Esophagus squamous epithelium (tissue), 5 donors: ENCODE data around the gene CNIH3. TPM values are rescaled to one million over a fixed set of nuclear protein-coding genes. Genes with fewer than 3 reads are reported as not detected.

Source experiments
- DNase-seq: peaks from one replicate; lab custom pipeline; 2025; lab: John Stamatoyannopoulos, UW
- H3K27ac ChIP-seq, 4 donors: fragments of 200-600 bp; sonication (generic); one replicate each; pipeline ENCODE4 v1.5.1; 2016 to 2019; ENCODE audit warnings: mild to moderate bottlenecking in 1 of 4
- H3K27me3 ChIP-seq, 4 donors: fragments of 200-600 bp; sonication (generic); 1 replicate in 3 of 4; 2 replicates in 1 of 4; pipeline versions ENCODE4 v1.5.1 to v1.6.0; 2017 to 2021; ENCODE audit warnings: antibody characterized with exemption in 1 of 4
- H3K36me3 ChIP-seq, 3 donors: fragments of 200-600 bp; sonication (generic); one replicate each; pipeline ENCODE4 v1.5.1; 2016 to 2019
- H3K4me1 ChIP-seq, 3 donors: fragments of 200-600 bp; sonication (generic); one replicate each; pipeline ENCODE4 v1.5.1; 2017 to 2019
- H3K4me3 ChIP-seq, 4 donors: fragments of 200-600 bp; sonication (generic); 1 replicate in 3 of 4; 2 replicates in 1 of 4; pipeline ENCODE4 v1.5.1; 2016 to 2019; ENCODE audit warnings: mild to moderate bottlenecking in 2 of 4, moderate library complexity in 1 of 4
- H3K9me3 ChIP-seq, 3 donors: fragments of 200-600 bp; sonication (generic); one replicate each; pipeline ENCODE4 v1.5.1; 2016 to 2019
- POLR2A ChIP-seq, 4 donors: fragments of 450-650 bp; IDR thresholded peaks; one replicate each; pipeline ENCODE4 v1.6.1; 2017; ENCODE audit warnings: antibody characterized with exemption in 4 of 4, mild to moderate bottlenecking in 4 of 4, moderate library complexity in 3 of 4
- WGBS, 2 donors: methylation state at CpG; one replicate each; pipeline ENCODE4 v1.1.5; 2018; 5-methylcytosine and 5-hydroxymethylcytosine counted together
- intact Hi-C: fragments of 100-400 bp; cut with DNase I; formaldehyde crosslinking; loops from one replicate; pipeline ENCODE4 v1.15.0; 2022
- total RNA-seq, 4 donors: library from RNA; depleted of rRNA; stranded (reverse); fragments of >200 nt; gene quantifications; one replicate each; pipeline ENCODE4 v1.1.0, GENCODE V29; 2016
- TF ChIP-seq, protein P1 (sequence below), 6 experiments: fragments of 450-650 bp in 4 of 6; fragments of 200-600 bp in 2 of 6; sonication (generic) in 2 of 6; IDR thresholded peaks; one replicate each; pipeline ENCODE4 v1.5.1; 2016 to 2019; ENCODE audit warnings: antibody characterized with exemption in 6 of 6, mild to moderate bottlenecking in 4 of 6, moderate library complexity in 4 of 6
- donor health status: DM: yes; HTN: yes; CAD: no.

The CNIH3 gene
- total RNA-seq, 4 donors from 2014 or later = 0.34 to 3.2 (median 1.2) TPM; not detected in 1

DNA sequence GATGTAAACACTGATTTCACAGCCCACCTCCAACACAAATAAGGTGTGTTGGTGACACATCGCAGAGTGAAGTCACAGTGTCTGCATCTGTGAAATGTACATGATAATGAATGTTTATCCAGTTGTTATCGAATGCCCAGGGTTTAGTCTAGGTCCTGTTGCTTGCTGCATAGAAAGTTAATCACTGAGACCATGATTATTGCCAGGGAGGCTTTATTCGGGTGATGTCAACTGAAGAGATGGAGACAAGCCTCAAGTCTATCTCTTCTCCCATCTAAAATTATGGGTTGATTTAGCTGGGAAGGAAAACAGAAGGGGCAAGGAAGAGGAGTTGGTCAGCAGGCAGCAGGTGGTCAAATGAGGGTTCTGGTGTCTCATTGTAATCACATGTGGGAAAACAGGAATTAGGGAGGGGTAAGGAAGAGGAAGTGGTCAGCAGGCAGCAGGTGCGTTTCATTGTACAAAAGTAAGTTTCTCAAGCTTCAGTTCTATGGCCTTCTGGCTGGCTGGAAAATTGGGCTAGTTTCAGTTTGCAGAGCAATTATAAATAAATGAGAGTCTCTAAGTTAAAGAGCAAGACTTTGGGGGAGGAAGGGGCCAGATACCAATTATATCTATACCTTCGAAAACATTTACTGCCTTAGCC, 167.0 kb downstream of the CNIH3 start:
- Histone ChIP-seq H3K4me3 (no peak overlapping the region), H3K27ac (no peak overlapping the region), H3K4me1 (peaks cover 0 to 7% (median 0%) of the 10 kb centered on the region in 3 donors), H3K9me3 (no peaks in the 10 kb centered on the region), H3K27me3 (no peaks in the 10 kb centered on the region), H3K36me3 (no peaks in the 10 kb centered on the region)
- DNase-seq = no peak
- WGBS, 2 donors = 50 to 72% methylated on average over 5 of the region's 5 CpGs
- intact Hi-C loops = no loop called here
- TF ChIP-seq, protein P1, sequence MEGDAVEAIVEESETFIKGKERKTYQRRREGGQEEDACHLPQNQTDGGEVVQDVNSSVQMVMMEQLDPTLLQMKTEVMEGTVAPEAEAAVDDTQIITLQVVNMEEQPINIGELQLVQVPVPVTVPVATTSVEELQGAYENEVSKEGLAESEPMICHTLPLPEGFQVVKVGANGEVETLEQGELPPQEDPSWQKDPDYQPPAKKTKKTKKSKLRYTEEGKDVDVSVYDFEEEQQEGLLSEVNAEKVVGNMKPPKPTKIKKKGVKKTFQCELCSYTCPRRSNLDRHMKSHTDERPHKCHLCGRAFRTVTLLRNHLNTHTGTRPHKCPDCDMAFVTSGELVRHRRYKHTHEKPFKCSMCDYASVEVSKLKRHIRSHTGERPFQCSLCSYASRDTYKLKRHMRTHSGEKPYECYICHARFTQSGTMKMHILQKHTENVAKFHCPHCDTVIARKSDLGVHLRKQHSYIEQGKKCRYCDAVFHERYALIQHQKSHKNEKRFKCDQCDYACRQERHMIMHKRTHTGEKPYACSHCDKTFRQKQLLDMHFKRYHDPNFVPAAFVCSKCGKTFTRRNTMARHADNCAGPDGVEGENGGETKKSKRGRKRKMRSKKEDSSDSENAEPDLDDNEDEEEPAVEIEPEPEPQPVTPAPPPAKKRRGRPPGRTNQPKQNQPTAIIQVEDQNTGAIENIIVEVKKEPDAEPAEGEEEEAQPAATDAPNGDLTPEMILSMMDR (IDR thresholded peaks at IDR 0.05) = no peak
- no peak for TF ChIP-seq POLR2A (IDR thresholded peaks at IDR 0.05)

DNA sequence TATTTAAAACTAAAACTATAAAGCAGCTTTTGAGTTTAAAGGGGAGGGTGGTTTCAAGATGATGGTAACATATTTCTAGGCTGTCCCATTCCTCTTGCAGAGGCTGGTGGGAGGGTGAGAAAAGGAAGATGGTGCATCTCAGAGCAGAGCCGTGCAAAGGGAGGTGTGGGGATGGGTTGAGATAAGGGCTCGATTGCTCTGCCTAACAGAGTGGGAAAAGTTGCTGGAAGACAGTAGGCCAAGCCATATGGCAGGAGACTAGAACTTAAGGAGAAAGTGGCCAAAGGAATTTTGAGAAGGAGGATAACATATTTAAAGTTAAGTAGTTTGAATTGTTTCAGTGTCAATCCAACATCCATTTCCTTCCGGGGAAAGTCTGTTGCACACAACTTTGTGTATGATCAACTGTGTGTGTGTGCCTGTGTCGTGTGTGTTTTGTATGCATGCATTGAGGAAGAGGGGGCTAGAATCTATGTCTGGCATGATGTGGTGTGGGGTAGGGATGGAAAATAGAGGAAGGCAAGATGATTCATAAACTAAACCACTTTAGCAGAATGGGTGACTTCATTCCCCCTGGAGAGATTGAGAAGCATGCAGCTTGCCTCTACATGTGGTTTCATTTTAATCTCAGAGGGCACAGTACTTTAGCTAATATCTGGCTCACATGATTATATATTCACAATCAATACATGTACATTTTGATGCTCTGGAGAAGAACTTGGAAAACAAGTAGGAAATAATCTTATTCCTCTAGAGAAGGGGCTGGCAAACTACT, 168.3 kb downstream of the CNIH3 start:
- no peak overlapping the region for H3K27ac ChIP-seq

DNA sequence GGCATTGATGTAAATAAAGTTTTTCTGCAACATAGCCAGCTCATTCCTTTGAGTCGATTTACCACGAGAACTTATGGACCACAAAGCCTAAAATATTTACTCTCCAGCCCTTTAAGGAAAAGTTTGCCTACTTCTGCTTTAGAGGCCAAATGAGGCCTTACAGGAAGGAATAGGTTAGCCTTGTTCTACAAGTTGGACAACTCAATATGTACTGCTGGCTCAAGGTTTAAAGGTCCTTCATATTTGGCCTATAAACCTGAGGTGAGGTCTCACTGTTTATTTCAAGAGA, 168.9 kb downstream of the CNIH3 start:
- Histone ChIP-seq H3K27me3 (no peaks in the 10 kb centered on the region), H3K9me3 (no peaks in the 10 kb centered on the region), H3K27ac (no peak overlapping the region), H3K4me3 (no peak overlapping the region), H3K36me3 (no peaks in the 10 kb centered on the region), H3K4me1 (peaks cover 0 to 7% (median 0%) of the 10 kb centered on the region in 3 donors)
- DNase-seq = no peak
- intact Hi-C loops = no loop called here
- 31 to 50% methylated on average over 2 of the region's 2 CpGs for WGBS, 2 donors
- TF ChIP-seq, protein P1 (IDR thresholded peaks at IDR 0.05) = no peak
- TF ChIP-seq POLR2A (IDR thresholded peaks at IDR 0.05) = no peak

More for the DNA sequence above, 168.3 kb downstream of the CNIH3 start:
- Histone ChIP-seq H3K27me3 (no peaks in the 10 kb centered on the region), H3K9me3 (no peaks in the 10 kb centered on the region), H3K4me1 (peaks cover 0 to 7% (median 0%) of the 10 kb centered on the region in 3 donors), H3K4me3 (no peak overlapping the region), H3K36me3 (no peaks in the 10 kb centered on the region)
- intact Hi-C loops = no loop called here
- DNase-seq = no peak
- 75 to 78% methylated on average over 4 of the region's 4 CpGs for WGBS, 2 donors
- TF ChIP-seq, protein P1 (IDR thresholded peaks at IDR 0.05) = no peak
- no peak for TF ChIP-seq POLR2A (IDR thresholded peaks at IDR 0.05)

DNA sequence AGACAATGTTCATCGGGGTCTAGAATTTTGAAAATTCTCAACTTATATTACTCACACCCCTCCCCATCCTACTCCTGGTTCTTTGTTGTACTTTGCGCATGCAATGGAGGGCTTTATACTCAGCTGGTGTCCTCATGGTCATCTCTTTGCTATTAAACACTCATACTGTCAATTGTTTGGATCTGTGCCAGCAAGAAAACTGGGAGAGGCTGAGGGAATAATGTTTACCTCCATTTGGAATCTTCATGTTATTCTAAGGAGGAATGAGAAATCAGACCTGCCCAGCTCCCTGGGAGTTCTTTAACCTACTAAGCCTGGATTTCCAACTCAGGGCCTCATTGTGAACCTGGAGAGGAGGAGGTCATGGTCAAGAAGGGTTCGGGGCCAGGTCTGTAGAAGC, 169.5 kb downstream of the CNIH3 start:
- H3K27me3 ChIP-seq = no peaks in the 10 kb centered on the region
- no peaks in the 10 kb centered on the region for H3K9me3 ChIP-seq
- H3K27ac ChIP-seq = no peak overlapping the region
- no peak overlapping the region for H3K4me3 ChIP-seq
- H3K4me1 ChIP-seq = peaks cover 0 to 7% (median 0%) of the 10 kb centered on the region in 3 donors
- TF ChIP-seq, protein P1 (IDR thresholded peaks at IDR 0.05) = no peak
- no peak for TF ChIP-seq POLR2A (IDR thresholded peaks at IDR 0.05)
- WGBS, 2 donors = 82 to 92% methylated on average over 3 of the region's 3 CpGs
- H3K36me3 ChIP-seq = no peaks in the 10 kb centered on the region
- intact Hi-C loops = no loop called here
- no peak for DNase-seq

DNA sequence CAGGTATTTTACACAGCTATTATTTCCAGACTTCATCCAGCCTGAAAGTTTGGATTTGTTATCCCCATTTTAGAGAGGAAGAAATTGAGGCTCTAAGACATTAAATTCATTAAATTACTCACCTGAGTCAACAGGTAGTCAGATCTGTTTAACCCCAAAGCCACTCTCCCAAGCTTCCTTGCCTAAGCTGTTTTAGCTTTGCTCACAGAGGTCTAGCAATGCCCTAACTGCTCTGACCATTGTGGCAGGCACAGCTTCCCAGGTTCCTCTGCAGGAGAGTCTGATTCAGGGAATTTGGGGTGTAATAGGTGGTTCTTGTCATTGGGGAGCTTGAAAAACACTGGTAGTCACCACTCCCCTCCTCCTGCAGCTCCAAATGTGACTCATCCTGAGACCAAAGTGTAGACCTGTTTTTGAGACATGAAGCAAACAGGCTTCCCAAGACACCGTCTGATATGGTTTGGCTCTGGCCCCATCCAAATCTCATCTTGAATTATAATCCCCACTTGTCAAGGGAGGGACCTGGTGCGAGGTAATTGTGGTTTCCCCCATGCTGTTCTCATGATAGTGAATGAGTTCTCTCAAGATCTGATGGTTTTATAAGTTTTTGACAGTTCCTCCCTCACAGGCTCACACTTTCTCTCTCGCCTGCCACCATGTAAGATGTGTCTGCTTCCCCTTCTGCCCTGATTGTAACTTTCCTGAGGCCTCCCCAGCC, 170.6 kb downstream of the CNIH3 start:
- Histone ChIP-seq H3K4me3 (no peak overlapping the region), H3K27ac (no peak overlapping the region), H3K9me3 (no peaks in the 10 kb centered on the region), H3K36me3 (no peaks in the 10 kb centered on the region), H3K4me1 (peaks cover 0 to 7% (median 0%) of the 10 kb centered on the region in 3 donors), H3K27me3 (no peaks in the 10 kb centered on the region)
- no peak for DNase-seq
- intact Hi-C loops = no loop called here
- TF ChIP-seq, protein P1 (IDR thresholded peaks at IDR 0.05) = no peak
- TF ChIP-seq POLR2A (IDR thresholded peaks at IDR 0.05) = no peak
- 49 to 57% methylated on average over 3 of the region's 3 CpGs for WGBS, 2 donors
